ENCODE results near the gene IGIP. TPM values are rescaled to one million over a fixed set of nuclear protein-coding genes. Genes with fewer than 3 reads are reported as not detected.

The IGIP gene
- total RNA-seq, 1 donor from 2014 or later, result 1.6 TPM

DNA sequence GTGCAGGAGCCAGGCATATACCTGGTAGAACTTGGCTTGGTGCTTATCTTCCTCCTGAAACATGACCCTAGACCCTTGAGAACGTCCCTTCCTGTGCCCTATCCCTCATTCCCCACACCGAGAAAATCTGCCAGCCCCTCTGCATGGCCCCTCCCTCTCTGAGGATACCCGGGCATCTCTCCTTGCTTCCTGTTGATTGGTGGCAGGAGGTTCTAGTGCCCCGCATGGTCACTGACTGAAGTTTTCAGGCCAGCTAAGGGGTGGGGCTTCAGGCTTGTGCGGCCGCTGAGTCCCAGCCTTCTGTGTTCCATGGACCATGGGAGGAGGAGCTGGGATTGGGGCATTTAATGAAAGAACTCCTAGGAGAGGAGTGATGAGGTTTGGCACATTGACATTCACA is 22.8 kb downstream of the IGIP start:
- Histone ChIP-seq H3K36me3 (no peaks in the 10 kb centered on the region), H3K4me1 (peaks cover 24% of the 10 kb centered on the region), H3F3A (ENCODE audit: low read depth) (no peaks in the 10 kb centered on the region), H3K4me3 (no peak overlapping the region), H3K9ac (no peak overlapping the region), H3K27ac (no peak overlapping the region), H3K9me3 (ENCODE audit: low read depth) (no peaks in the 10 kb centered on the region), H3K79me2 (ENCODE audit: low read depth) (no peaks in the 10 kb centered on the region), H3K4me2 (peak overlapping the region; percentile 10), H4K20me1 (ENCODE audit: low read depth) (peaks cover 42% of the 10 kb centered on the region), H2AFZ (replicated peaks) (no peak overlapping the region), H3K27me3 (peaks cover 49% of the 10 kb centered on the region)
- no peak overlapping the region for H3K27ac Mint-ChIP-seq
- H3K9me3 Mint-ChIP-seq, result no peaks in the 10 kb centered on the region
- TF ChIP-seq EZH2phosphoT487 (IDR thresholded peaks at IDR 0.05), result no peak
- TF ChIP-seq, protein P1, sequence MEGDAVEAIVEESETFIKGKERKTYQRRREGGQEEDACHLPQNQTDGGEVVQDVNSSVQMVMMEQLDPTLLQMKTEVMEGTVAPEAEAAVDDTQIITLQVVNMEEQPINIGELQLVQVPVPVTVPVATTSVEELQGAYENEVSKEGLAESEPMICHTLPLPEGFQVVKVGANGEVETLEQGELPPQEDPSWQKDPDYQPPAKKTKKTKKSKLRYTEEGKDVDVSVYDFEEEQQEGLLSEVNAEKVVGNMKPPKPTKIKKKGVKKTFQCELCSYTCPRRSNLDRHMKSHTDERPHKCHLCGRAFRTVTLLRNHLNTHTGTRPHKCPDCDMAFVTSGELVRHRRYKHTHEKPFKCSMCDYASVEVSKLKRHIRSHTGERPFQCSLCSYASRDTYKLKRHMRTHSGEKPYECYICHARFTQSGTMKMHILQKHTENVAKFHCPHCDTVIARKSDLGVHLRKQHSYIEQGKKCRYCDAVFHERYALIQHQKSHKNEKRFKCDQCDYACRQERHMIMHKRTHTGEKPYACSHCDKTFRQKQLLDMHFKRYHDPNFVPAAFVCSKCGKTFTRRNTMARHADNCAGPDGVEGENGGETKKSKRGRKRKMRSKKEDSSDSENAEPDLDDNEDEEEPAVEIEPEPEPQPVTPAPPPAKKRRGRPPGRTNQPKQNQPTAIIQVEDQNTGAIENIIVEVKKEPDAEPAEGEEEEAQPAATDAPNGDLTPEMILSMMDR (IDR thresholded peaks at IDR 0.05), result peak; percentile 30
- peaks cover 47% of the 10 kb centered on the region for H3K27me3 Mint-ChIP-seq (ENCODE audit: insufficient read depth, low read depth)
- DNase-seq (ENCODE audit: low spot score), result peak; percentile 73
- no peaks in the 10 kb centered on the region for H3K36me3 Mint-ChIP-seq
- H3K4me1 Mint-ChIP-seq, result peaks cover 21% of the 10 kb centered on the region
- no peak overlapping the region for H3K4me3 Mint-ChIP-seq

DNA sequence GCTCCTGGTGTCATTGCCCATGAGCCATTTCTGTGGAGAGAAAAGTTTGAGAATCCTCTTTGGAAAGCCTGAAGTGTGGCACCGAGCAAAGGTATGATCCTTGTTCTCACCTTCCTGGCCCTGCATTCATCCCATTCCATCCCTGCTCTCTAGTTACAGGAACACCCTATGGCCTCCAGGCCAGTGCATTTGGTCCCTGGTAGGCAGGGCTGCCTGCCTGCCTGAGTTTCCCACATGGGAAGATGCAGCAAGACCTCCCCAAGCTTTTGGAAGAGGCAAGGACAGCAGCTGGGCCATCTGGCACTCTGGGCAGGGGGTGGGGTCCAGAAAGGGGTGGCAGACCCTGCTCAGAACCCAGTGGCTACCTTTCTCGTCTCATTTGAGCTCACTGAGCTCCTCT is 24.5 kb downstream of the IGIP start:
- Histone ChIP-seq H3K27ac (no peak overlapping the region), H3K4me3 (no peak overlapping the region), H3K9me3 (ENCODE audit: low read depth) (no peaks in the 10 kb centered on the region), H3K9ac (no peak overlapping the region), H3K36me3 (no peaks in the 10 kb centered on the region), H4K20me1 (ENCODE audit: low read depth) (peaks cover 33% of the 10 kb centered on the region), H3K27me3 (peaks cover 34% of the 10 kb centered on the region), H2AFZ (replicated peaks) (no peak overlapping the region), H3F3A (ENCODE audit: low read depth) (no peaks in the 10 kb centered on the region), H3K4me2 (no peak overlapping the region), H3K4me1 (peaks cover 31% of the 10 kb centered on the region), H3K79me2 (ENCODE audit: low read depth) (no peaks in the 10 kb centered on the region)
- Mint-ChIP-seq H3K9me3 (no peaks in the 10 kb centered on the region), H3K4me1 (peaks cover 27% of the 10 kb centered on the region), H3K4me3 (no peak overlapping the region), H3K27me3 (ENCODE audit: insufficient read depth, low read depth) (peaks cover 34% of the 10 kb centered on the region), H3K27ac (no peak overlapping the region), H3K36me3 (no peaks in the 10 kb centered on the region)
- TF ChIP-seq, protein P1 (IDR thresholded peaks at IDR 0.05), result no peak
- no peak for TF ChIP-seq EZH2phosphoT487 (IDR thresholded peaks at IDR 0.05)
- no peak for TF ChIP-seq EZH2 (IDR thresholded peaks at IDR 0.05)
- no peak for DNase-seq (ENCODE audit: low spot score)

DNA sequence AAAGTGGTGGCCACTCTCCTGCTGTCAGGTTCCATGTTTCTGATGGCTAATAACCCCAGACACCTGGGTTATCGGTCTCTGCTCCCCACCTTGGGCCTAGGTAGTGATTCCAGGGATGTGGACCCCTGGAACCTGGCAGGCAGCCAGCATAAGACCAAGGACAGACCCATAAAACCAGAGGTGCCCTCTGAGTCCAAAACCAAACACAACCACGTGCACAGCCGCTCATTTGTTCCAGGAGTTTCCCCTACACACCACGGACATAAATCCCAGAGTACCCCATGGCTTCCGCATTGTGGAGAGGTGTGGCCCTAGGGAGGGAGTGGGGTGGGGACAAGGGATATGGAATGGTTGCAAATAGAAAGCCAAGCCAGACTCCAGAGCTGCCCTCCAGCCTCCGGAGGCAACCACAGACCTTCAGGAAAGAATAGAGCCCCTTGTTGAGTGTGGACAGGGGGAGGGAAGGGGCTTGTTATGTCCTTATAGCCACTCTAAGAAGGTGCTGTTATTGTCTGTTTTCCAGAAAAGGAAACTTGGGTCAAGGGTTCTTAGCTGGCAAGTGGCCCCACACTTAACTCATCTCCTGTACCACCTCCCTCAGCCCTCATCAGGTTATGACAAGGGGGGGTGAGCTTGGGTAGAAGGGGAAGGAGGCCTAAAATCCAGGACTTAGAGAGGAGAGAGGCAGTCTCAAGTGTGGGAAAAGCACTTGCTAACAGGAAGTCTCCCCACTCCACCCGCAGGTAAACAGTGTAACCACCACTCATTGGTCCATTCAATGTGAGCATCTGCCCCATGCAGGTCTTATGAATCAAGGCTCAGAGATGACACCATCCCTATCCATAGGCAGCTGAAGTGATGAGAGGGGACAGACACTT is 25.6 kb downstream of the IGIP start:
- Histone ChIP-seq H3K9ac (no peak overlapping the region), H3K9me3 (ENCODE audit: low read depth) (no peaks in the 10 kb centered on the region), H3F3A (ENCODE audit: low read depth) (no peaks in the 10 kb centered on the region), H3K4me2 (no peak overlapping the region), H3K4me3 (no peak overlapping the region), H3K27me3 (peaks cover 22% of the 10 kb centered on the region), H3K79me2 (ENCODE audit: low read depth) (no peaks in the 10 kb centered on the region), H4K20me1 (ENCODE audit: low read depth) (peaks cover 23% of the 10 kb centered on the region), H3K36me3 (no peaks in the 10 kb centered on the region), H2AFZ (replicated peaks) (no peak overlapping the region), H3K27ac (no peak overlapping the region), H3K4me1 (peaks cover 27% of the 10 kb centered on the region)
- TF ChIP-seq EZH2phosphoT487 (IDR thresholded peaks at IDR 0.05) (no peak), EZH2 (IDR thresholded peaks at IDR 0.05) (no peak)
- TF ChIP-seq, protein P1 (IDR thresholded peaks at IDR 0.05), result no peak
- H3K27me3 Mint-ChIP-seq (ENCODE audit: insufficient read depth, low read depth), result peaks cover 27% of the 10 kb centered on the region
- H3K36me3 Mint-ChIP-seq, result no peaks in the 10 kb centered on the region
- H3K9me3 Mint-ChIP-seq, result no peaks in the 10 kb centered on the region
- no peak for DNase-seq (ENCODE audit: low spot score)
- H3K4me3 Mint-ChIP-seq, result no peak overlapping the region
- peaks cover 23% of the 10 kb centered on the region for H3K4me1 Mint-ChIP-seq
- H3K27ac Mint-ChIP-seq, result no peak overlapping the region

Data from neural progenitor cell (in vitro differentiated cells).